HG03460 (cell line): Measurements from ENCODE around the gene GPRC5B.

ENCODE experiments used
- ATAC-seq: cut with Tn5 transposase; IDR thresholded peaks from one replicate; pipeline ENCODE4 v1.9.1; 2021; ENCODE audit not compliant: unreplicated experiment

GPRC5B gene

DNA sequence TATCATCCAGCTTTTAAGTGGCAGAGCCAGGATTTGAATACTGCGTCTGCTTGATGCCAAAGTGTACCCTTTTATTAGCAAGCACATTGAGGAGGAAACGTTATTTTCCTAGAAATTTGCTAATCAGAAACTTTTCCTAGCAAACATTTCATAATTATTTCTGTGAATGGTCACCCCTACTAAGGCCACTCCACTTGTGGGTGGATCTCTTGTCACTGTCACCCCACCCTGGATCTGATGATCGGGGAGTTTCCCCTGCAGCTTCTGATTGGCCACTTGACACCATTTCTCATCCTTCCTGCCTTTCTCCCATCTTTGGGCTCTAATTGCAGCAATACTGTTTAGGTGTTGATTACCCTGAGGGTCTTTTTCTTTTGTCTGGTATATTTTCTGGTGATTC, 35.9 kb downstream of the GPRC5B start:
- ATAC-seq = no peak

DNA sequence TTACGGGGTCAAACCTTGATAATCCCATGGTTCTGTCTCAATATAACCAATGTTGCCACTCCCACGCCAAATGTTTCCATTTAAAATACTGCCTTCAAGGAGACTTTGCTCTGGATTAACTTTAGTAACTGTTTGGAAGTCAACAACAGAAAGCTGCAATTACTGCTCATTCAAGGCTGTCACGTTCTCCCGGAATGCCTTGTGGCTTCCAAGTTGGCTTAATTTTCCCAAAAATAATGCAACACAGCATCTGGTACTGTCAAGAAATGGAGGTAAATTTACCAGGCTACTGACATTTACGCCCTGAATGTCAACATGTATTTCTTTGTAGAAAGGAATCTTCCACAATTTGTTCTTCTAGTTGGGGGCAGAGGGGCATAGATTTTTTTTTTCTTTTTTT, 38.2 kb downstream of the GPRC5B start:
- ATAC-seq = no peak

DNA sequence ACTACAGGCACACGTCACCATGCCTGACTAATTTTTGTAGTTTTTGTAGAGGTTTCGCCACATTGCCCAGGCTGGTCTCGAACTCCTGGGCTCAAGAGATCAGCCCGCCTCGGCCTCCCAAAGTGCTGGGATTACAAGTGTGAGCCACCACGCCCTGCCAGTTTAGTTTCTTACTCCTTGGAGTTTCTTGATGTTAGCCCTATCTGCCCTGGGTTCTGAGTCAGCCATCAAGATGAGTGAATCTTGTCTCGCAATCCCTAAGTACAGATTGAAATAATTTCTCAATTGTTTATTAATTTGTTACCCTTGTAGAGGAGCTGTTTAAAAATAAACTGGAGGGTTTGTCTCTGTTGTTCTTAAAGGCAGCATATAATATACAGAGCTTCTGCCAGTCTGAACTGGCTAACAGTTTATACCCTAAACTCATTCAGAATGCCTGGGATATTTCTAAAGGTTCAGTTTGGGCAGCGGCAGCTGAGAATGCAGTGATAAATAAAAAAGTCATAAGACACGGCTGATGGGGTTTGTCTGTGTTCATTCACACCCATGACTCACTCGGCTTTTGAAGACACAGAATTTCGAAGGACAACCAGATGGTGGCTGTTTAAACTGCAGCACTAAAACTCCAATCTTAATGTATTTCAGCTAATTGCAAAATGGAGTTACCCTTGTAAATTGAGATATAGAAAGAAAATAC, 39.6 kb downstream of the GPRC5B start:
- ATAC-seq = no peak

DNA sequence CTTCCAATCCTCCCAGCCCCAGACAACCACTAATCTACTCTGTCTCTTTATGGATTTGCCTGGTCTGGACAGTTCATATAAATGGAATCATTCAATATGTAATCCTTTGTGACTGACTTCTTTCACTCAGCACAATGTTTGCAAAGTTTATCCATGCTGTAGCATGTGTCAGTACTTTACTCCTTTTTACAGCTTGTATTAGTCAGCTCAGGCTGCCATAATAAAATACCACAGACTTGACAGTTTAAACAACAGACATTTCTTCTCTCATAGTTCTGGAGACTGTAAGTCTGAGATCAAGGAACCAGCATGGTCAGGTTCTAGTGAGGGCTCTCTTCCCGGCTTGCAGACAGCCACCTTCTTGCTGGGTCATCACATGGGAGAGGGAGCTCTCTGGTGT, 41.3 kb downstream of the GPRC5B start:
- ATAC-seq = no peak

DNA sequence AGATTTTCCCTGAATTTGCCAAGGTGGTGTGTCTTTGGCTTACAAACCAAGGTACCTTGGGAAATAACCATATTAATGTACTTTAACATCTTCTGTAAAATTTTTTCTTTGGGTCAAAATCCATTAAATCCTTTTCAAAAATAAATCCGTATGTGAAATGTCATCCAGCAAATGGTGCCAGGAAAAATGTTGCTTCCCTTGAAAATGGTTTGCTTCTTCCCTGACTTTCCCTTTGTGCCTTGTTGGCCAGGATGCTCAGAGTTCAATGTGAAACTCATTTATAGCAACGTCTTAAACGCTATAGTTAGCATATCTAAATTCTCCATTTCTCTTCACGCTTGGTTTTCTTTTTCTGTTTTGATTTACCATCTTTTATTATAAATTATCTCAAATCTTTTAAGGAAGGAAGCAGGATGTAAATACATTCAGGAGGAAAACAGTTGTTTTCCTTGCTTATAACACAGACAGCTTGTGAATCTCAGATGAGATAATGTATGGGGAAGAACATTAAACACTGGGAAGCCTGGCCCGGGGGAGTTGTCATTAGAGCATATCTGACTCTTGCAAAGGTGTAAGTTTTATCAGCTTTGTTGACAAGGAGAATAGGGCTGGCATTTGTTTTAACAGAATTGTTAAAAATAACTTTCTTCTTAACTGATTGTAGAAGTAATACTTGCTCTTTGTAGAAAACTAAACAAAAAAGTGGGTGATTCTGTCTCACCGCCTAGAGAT, 42.1 kb downstream of the GPRC5B start:
- no peak for ATAC-seq

DNA sequence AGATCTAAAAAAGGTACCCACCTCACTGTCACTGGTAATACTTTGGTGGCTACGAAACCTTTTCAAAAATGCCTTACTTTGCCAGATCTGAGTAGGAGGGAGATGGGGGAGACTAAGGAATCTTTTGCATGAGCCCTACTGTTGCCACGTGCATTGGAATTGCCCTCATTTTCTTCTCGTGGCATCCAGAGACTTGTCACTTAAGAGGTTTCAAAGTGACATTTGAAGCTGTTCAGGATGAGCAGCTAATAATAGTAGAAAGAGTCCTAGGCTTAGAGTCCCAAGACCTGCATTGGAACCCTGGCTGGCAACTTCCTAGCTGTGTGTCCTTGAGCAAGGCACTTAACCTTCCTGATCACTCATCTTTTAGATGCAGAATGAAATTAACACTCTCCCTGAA, 43.5 kb downstream of the GPRC5B start:
- ATAC-seq = no peak

DNA sequence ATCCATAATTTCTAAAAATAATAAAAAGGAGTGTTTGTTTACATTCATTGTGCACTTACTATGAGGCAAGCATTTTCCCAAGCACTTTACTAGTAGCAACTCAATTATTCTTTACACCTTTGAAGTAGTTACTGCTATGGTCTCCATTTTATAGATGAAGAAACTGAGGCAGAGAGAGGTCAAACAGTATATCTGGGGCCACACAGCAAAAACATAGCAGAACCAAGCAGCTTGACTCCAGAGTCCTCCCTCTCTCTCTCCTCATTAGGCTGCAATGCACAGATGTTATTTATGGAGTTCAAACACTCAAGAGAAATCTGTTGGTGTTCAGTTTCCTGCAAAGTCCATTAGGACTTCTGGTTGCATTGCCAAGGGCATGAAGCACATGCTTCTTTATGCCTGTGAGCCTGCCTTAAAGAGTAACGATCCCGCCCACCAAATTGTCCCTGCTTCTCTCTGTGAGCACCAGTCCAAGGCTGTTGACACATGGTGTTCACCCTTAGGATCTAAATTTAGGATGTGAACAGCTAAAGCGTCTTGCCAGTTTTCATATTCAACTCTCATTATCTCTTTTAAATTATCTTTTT, 44.0 kb downstream of the GPRC5B start:
- ATAC-seq = no peak

DNA sequence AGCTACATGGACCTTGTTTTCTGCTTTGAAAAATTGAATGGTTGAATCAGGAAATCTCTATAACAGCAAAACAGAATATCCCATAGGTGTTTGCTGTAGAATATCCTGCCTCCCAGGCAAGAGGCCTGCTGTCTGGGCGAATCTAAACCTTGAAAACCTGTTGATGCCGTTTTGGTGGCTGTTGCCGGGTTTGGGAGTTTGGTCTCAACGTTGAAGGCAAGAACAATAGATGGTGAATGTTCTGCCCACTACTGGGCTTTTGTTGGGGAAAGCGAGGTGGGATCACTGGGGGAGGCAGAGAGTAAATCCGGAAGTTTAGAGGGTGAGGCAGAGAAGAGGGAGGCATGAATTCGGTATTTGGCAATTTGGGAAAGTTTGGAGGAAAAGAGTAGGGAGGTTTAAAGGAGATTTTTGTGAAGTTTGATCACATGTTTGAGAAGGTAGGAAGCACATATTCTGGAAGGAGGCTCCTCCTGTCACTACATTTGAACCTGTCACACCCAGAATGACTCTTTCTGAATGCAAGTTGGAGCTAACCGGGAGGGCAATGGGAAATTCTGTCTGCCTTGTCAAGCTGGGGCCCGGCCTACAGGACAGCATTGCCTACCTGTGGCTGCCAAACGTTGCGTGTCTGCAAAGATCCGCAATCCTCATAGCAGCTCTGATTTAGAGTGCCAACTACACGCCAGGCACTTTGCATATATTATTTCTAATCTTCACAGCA, 46.5 kb downstream of the GPRC5B start:
- ATAC-seq = no peak

DNA sequence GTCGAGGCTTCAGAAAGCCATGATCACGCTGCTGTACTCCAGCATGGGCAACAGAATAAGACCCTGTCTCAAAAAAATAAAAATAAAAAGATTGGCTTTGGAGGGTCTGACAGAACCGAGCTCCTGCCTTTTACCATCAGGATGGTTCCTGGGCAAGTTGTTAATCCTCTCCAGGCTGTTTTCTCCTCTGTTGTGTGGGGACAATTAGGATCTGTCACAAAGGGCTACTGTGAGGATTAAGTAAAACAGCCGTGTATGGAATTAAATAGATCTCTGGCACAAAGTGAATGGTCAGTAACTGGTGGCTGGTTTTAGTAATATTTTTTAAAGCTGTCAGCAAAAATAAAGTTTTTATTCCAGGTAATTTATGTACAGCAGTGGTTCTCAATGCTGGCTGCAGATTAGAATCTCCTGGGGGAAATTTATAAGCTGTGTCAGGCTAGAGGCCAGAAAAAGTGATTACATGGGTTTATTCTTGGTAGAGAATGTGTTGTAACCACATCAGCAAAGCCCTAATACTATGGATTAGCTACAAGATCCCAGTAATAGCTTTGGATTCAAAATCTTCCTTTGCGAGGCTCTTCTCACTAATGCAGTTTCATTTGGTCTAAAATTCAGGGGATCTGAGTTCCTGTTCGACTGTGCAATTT, 47.2 kb downstream of the GPRC5B start:
- no peak for ATAC-seq

DNA sequence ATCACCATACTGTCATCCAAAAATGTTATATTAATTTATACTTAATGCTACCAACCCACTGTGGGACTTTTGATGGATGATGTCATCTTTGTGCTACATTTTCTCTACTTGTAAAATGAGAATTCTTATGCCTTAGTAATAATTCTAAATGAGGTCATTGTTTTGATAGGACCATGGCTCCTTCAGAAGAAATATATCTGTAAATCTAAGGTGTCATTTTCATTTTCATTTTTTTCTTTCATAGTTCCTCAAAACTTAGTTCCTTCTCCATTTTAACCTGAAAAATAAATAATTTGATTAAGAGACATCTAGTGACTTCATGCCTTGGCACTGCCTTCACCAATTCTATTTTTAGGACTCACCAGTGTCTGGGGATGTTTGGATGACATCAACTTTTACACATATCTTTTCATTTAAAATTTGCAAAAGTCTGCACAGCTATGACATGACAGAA, 48.7 kb downstream of the GPRC5B start:
- ATAC-seq = no peak

DNA sequence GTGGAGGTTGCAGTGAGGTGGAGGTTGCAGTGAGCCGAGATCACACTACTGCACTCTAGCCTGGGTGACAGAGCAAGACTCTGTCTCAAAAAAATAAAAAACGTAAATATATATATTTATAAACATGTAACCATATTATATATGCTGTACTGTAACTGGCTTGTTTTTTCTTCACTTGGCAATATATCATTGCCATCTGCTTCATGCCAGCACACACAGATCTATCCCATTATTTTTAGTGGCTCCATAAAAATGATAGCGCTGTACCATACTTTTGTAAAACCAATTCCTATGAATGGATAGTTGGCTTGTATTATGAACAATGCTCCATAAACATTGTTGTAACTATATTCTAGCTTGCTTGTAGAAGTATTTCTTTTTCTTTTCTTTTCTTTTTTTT, 49.5 kb downstream of the GPRC5B start:
- ATAC-seq = no peak

DNA sequence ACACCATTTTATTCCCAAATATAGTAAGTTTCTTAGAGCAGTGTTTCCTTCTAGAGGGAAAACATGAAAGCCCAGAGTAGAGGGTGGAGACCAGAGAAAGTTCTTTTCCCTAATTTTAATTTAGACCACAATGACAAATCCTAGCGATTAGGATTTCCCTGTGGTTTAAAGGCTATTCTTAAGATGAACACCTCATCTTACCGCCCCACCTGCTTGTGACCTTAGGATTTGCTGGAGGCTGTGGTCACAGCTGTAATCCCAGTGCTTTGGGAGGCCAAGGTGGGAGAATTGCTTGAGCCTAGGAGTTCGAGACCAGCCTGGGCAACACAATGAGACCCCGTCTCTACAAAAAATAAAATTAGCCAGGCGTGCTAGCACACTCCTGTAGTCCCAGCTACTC, 51.1 kb downstream of the GPRC5B start:
- no peak for ATAC-seq

DNA sequence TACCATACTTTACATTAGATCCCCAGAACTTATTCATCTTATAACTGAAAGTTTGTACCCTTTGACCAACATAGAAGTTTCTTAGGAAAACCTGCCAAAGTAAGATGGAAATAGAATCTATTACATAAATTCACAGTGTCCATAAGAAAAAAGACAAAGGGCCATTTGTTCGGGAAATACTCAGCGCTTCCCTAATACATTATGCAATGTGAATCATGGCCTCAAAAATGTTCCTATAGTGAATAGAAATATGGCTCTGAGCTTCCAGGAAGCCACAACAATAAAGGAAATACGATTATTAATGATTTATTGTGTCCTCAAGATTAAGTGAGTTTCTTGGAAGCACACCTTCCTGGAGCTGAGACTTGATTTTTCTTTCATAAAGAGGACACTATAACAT, 51.5 kb downstream of the GPRC5B start:
- no peak for ATAC-seq

DNA sequence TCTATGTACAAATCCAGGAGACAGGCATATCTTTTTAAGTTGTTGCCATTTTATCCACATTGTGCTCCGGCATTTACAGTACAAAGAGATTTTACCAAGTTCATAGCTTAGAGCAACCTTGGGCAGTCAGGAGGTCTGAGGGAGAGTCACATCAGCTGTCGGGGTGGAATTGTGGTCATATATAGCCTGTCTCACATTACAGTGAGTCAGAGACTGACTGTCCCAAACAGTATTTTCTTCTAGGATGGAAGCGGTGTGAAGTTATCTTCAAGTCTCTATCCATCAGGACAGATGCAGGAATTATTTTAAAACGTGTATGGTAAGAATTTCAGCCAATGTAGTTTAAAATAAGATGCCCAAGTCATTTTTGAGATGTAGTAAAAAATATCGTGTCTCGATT, 53.0 kb downstream of the GPRC5B start:
- ATAC-seq = no peak

DNA sequence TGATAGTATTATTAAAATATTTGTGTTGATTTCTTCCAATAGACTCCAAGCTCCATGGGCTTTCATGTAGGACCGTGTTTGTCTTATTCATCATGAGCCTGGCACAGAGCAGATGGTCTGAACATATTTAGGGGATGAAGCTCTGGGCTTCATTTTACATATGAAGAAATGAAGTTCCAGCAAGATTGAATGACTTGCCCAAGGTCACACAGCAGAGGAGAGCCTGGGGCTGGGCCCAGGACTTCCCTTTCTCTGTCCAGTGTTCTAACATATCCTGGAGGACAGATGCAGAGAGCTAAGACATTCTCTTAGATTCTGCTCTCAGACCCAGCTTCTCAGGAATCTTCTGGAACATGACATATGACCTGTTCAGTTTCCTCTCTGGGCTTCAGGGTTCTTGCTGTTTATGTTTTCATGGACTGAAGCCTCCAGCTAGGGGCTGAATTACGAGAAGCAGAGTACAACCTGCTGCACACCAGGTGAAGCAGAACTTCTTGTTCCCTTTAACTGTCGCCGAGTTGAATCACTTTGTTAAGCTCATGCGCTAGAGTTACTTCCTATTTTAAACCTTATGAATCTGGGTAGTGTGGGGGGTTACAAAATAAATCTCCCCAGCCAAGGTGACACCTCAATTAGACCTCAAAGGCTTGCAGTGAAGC, 53.6 kb downstream of the GPRC5B start:
- ATAC-seq = no peak

DNA sequence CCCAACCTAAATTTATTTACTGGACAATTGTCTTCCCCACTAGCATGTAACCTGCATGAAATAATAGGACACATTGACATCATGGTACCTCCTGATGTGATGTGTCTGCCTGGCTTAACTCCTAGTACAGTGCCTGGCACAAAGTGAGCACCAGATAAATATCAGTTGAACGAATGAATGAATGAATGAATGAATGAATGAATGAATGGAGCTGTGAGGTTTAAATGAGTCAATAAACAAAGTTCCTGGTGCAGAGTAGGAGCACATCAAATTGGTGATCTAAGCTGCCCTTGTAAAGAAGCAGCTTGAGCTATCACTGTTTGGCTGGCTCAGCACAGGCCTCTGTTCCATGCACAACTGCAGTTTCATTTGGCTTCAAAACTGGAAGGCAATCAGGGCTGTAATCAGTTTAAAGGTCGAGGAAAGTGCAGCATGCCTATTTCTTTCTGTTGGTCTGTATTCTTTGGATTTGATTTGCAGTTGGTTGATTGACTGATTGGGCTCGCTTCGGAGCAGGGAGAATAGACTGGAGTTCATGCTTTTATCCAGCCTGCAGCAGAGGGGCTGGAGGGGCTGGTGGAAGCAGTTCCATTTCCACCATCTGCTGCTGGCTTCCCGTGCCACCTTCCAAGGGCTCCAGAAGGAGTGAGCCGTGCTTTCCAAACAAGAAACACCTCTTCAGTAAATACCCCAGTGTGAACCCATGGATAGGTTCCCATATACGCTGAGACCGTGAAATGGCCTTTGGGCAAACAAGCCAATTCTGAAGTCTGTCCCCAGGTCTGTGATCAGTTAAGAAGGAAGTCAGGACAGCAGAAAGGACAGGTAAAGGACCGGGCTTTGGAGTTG, 54.6 kb downstream of the GPRC5B start:
- no peak for ATAC-seq

DNA sequence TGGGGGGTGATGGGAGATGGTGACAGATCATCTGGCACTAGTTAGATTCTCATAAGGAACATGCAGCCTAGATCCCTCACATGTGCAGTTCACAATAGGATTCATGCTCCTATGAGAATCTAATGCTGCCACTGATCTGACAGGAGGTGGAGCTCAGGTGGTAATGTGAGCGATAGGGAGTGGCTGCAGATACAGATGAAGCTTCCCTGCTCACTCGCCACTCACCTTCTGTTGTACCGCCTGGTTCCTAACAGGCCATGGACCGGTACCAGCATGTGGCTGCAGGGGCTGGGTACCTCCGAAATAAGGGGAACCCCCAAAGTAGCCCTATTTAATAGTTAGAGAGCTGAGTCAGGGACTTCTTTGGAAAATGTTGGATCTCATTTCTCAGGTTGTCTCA, 60.4 kb downstream of the GPRC5B start:
- no peak for ATAC-seq

DNA sequence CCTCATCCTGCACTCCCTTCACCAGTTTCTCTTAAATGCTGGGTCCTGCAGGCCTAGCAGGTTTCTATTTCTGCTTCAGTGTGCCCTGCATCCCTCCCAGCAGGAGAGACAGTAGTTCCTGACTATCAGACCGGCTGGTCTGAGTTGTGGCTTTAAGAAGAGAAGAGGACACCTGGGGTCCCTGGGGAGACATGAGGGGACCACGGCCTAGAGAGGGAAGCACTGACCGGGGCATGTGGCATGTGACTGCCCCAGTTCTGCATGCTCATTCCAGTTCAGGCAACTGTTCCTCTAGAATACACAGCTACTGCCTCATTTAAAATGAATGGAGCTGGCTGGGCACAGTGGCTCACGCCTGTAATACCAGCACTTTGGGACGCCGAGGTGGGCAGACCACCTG, 61.3 kb downstream of the GPRC5B start:
- ATAC-seq = no peak

DNA sequence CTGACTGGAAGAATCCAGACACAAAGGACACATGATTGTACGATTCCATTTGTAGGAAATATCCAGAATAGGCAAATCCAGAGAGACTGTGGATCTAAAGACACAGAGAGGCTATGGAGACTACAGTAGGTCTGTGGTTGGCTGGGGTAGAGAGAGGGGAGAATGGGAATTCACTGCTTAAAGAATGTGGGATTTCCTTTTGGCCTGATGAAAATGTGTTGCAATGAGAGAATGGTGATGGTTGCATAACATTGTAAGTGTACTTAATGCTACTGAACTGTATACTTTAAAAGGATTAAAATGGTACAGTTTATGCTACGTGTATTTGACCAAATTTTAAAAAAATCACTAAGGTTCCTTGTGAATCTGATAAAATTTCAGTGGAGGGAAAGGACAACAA, 62.1 kb downstream of the GPRC5B start:
- ATAC-seq = no peak

DNA sequence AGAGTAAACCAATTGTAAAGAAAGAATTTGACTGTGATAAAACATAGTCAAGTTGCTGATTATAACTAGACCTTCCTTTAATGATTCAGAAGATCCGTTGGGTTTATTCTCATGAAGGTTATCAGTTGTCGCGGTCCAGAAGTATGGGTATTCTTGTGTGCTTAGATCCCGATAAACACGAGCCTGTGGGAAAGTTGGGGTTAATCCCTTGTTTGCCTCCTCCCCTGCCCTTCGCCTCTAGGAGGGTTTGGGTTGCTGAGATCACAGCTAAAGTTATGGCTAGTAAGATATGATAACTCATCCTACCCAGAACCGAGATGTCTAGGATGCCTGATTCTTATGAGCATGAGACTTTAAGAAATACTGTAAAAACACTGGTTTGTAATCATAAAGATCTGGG, 66.8 kb downstream of the GPRC5B start:
- no peak for ATAC-seq
